H1 (cell line): ENCODE data around the gene SATB2. TPM values are rescaled to one million over a fixed set of nuclear protein-coding genes. Genes with fewer than 3 reads are reported as not detected.

Source experiments
- CTCF ChIA-PET: fragments of 300-600 bp; sonication (Branson Sonifier 250); formaldehyde crosslinking; loops from one replicate; lab custom pipeline; 2021; ENCODE audit not compliant: partially characterized antibody; lab: Charles Lee
- POLR2A ChIA-PET: fragments of 300-600 bp; sonication (Branson Sonifier 250); formaldehyde crosslinking; loops from one replicate; lab custom pipeline; 2021; ENCODE audit warnings: inconsistent platforms; ENCODE audit not compliant: partially characterized antibody; lab: Charles Lee
- DNase-seq, 2 experiments: peaks; one replicate each; pipeline versions ENCODE4 v3.0.0 to v3.0.0-alpha.2; 2010 to 2022; ENCODE audit warnings: low spot score in 2 of 2, low read depth in 1 of 2, mixed read lengths in 1 of 2
- FAIRE-seq: peaks from 2 replicates; lab custom pipeline; 2011; peaks lifted over from hg19 to GRCh38; lab: Jason Lieb, UNC
- H2AFZ ChIP-seq: 2 replicates; pipeline ENCODE4 v1.8.1; 2012; ENCODE audit warnings: low read length, inconsistent platforms
- H2AK5ac ChIP-seq: 2 replicates; pipeline ENCODE4 v1.6.1; 2013; ENCODE audit warnings: low read depth, low read length
- H2BK120ac ChIP-seq: replicated peaks from 2 replicates; pipeline ENCODE3; 2013; ENCODE audit warnings: low read depth, low read length, inconsistent platforms
- H2BK12ac ChIP-seq: 2 replicates; pipeline ENCODE4 v1.6.1; 2013; ENCODE audit warnings: low read depth, low read length
- H2BK15ac ChIP-seq: 2 replicates; pipeline ENCODE4 v1.6.1; 2013; ENCODE audit warnings: low read length
- H2BK20ac ChIP-seq: 2 replicates; pipeline ENCODE4 v1.6.1; 2013; ENCODE audit warnings: low read length
- H2BK5ac ChIP-seq: 2 replicates; pipeline ENCODE4 v1.6.1; 2013; ENCODE audit warnings: low read depth, low read length
- H3K14ac ChIP-seq: 2 replicates; pipeline ENCODE4 v1.6.1; 2013; ENCODE audit warnings: inconsistent platforms; ENCODE audit not compliant: insufficient read length
- H3K18ac ChIP-seq: 2 replicates; pipeline ENCODE4 v1.6.1; 2013; ENCODE audit warnings: low read length; ENCODE audit errors: extremely low read depth
- H3K23ac ChIP-seq: 2 replicates; pipeline ENCODE4 v1.6.1; 2013; ENCODE audit warnings: inconsistent platforms; ENCODE audit not compliant: insufficient read length
- H3K23me2 ChIP-seq: 2 replicates; pipeline ENCODE4 v1.6.1; 2013; ENCODE audit warnings: low read depth, low read length
- H3K27ac ChIP-seq: 2 replicates; pipeline ENCODE4 v1.6.1; 2011; ENCODE audit warnings: low read depth, low read length, inconsistent platforms
- H3K27me3 ChIP-seq, 4 experiments: replicated peaks in 1 of 4; 1 replicate in 1 of 4; 2 replicates in 3 of 4; pipeline versions ENCODE4 v1.6.1 to v1.8.1; 2011 to 2013; ENCODE audit warnings: low read length in 3 of 4, mild to moderate bottlenecking in 3 of 4, inconsistent platforms in 2 of 4, mixed read lengths in 2 of 4, moderate library complexity in 1 of 4; ENCODE audit not compliant: control insufficient read depth in 3 of 4, insufficient read depth in 3 of 4; ENCODE audit errors: extremely low read depth in 1 of 4
- H3K36me3 ChIP-seq, 4 experiments: 2 replicates each; pipeline versions ENCODE4 v1.6.1 to v1.8.1; 2011 to 2013; ENCODE audit warnings: mild to moderate bottlenecking in 4 of 4, low read length in 3 of 4, moderate library complexity in 2 of 4, control low read depth in 1 of 4, inconsistent platforms in 1 of 4; ENCODE audit not compliant: insufficient read depth in 4 of 4, control insufficient read depth in 2 of 4
- H3K4ac ChIP-seq: replicated peaks from 2 replicates; pipeline ENCODE3; 2013; ENCODE audit warnings: low read length, low read depth, mixed read lengths, inconsistent platforms; ENCODE audit not compliant: insufficient read length
- H3K4me1 ChIP-seq, 4 experiments: replicated peaks in 1 of 4; 1 replicate in 1 of 4; 2 replicates in 3 of 4; pipeline versions ENCODE4 v1.6.1 to v1.8.1; 2011 to 2013; ENCODE audit warnings: low read length in 3 of 4, inconsistent platforms in 2 of 4, mixed read lengths in 1 of 4; ENCODE audit not compliant: insufficient read depth in 4 of 4, control insufficient read depth in 3 of 4
- H3K4me2 ChIP-seq, 2 experiments: 2 replicates each; pipeline versions ENCODE4 v1.6.1 to v1.8.1; 2011 to 2013; ENCODE audit warnings: low read depth in 2 of 2, low read length in 2 of 2, control low read depth in 1 of 2, inconsistent platforms in 1 of 2, mild to moderate bottlenecking in 1 of 2; ENCODE audit not compliant: insufficient read depth in 1 of 2
- H3K4me3 ChIP-seq, 4 experiments: fragments of 200-600, 300-600 bp in 1 of 4; sonication (generic), shearing (Covaris generic), sonication (Bioruptor Twin) in 1 of 4; 2 replicates each; pipeline versions ENCODE4 v1.5.1 to v1.8.1; 2011 to 2016; ENCODE audit warnings: low read length in 4 of 4, low read depth in 3 of 4, control low read depth in 2 of 4, inconsistent platforms in 2 of 4, mild to moderate bottlenecking in 2 of 4, mixed read lengths in 1 of 4, moderate library complexity in 1 of 4; ENCODE audit not compliant: insufficient read depth in 2 of 4; ENCODE audit errors: extremely low read depth in 1 of 4
- H3K56ac ChIP-seq: replicated peaks from 2 replicates; pipeline ENCODE3; 2013; ENCODE audit warnings: low read depth, mild to moderate bottlenecking, mixed read lengths, low read length, inconsistent platforms; ENCODE audit not compliant: insufficient read length
- H3K79me1 ChIP-seq: 2 replicates; pipeline ENCODE4 v1.6.1; 2013; ENCODE audit warnings: low read depth, low read length, control low read depth
- H3K79me2 ChIP-seq, 2 experiments: 2 replicates each; pipeline versions ENCODE4 v1.6.1 to v1.8.1; 2012 to 2013; ENCODE audit warnings: low read length in 2 of 2, mild to moderate bottlenecking in 2 of 2, inconsistent platforms in 1 of 2; ENCODE audit not compliant: insufficient read depth in 2 of 2, control insufficient read depth in 1 of 2
- H3K9ac ChIP-seq, 4 experiments: replicated peaks in 1 of 4; 1 replicate in 1 of 4; 2 replicates in 3 of 4; pipeline versions ENCODE4 v1.6.1 to v1.8.1; 2011 to 2013; ENCODE audit warnings: low read depth in 3 of 4, low read length in 3 of 4, control low read depth in 2 of 4, mild to moderate bottlenecking in 2 of 4, moderate library complexity in 2 of 4, inconsistent platforms in 1 of 4; ENCODE audit errors: extremely low read depth in 1 of 4
- H3K9me3 ChIP-seq, 2 experiments: 2 replicates each; pipeline versions ENCODE4 v1.6.1 to v1.8.1; 2012 to 2013; ENCODE audit warnings: mild to moderate bottlenecking in 2 of 2, moderate library complexity in 2 of 2, control low read depth in 1 of 2, inconsistent platforms in 1 of 2, low read depth in 1 of 2, low read length in 1 of 2, mixed read lengths in 1 of 2; ENCODE audit not compliant: insufficient read depth in 2 of 2
- H4K20me1 ChIP-seq, 2 experiments: replicated peaks in 1 of 2; 2 replicates each; pipeline versions ENCODE3 to v1.8.1; 2011 to 2013; ENCODE audit warnings: inconsistent platforms in 2 of 2, low read length in 2 of 2, mild to moderate bottlenecking in 1 of 2; ENCODE audit not compliant: insufficient read depth in 2 of 2, control insufficient read depth in 1 of 2
- H4K5ac ChIP-seq: 2 replicates; pipeline ENCODE4 v1.6.1; 2013; ENCODE audit warnings: low read length, low read depth, mixed read lengths, inconsistent platforms; ENCODE audit not compliant: insufficient read length
- H4K8ac ChIP-seq: 2 replicates; pipeline ENCODE4 v1.8.0; 2013; ENCODE audit warnings: mild to moderate bottlenecking, moderate library complexity, low read length, inconsistent platforms; ENCODE audit not compliant: insufficient read depth; ENCODE audit errors: extremely low read depth
- H4K91ac ChIP-seq: replicated peaks from 2 replicates; pipeline ENCODE3; 2013; ENCODE audit warnings: low read length, mixed read lengths, inconsistent platforms; ENCODE audit not compliant: insufficient read length
- EGR1 ChIP-seq: IDR thresholded peaks from 2 replicates; pipeline ENCODE4 v1.6.1; 2011; ENCODE audit warnings: low read depth, low read length, borderline replicate concordance
- SRF ChIP-seq: IDR thresholded peaks from 2 replicates; pipeline ENCODE4 v1.6.1; 2011; ENCODE audit warnings: mild to moderate bottlenecking, low read depth, low read length, moderate library complexity
- WGBS, 2 experiments: shearing (Covaris generic) in 1 of 2; methylation state at CpG; one replicate each; pipeline versions ENCODE4 v1.1.6 to v1.1.7; 2013 to 2015; ENCODE audit warnings: low lambda C conversion rate in 2 of 2, mixed read lengths in 2 of 2, inconsistent platforms in 1 of 2, low coverage in 1 of 2, missing lambda C conversion rate in 1 of 2; ENCODE audit not compliant: insufficient replicate concordance in 2 of 2, insufficient coverage in 1 of 2, insufficient read length in 1 of 2; ENCODE audit errors: extremely low coverage in 1 of 2, missing lambda C conversion rate in 1 of 2; 5-methylcytosine and 5-hydroxymethylcytosine counted together
- polyA plus RNA-seq, 7 experiments: library from polyadenylated mRNA; depleted of rRNA in 3 of 7; stranded (reverse) in 5 of 7; unstranded in 2 of 7; fragments of >200 nt in 5 of 7; fragments of 200-250 nt in 2 of 7; gene quantifications; 1 replicate in 5 of 7; 2 replicates in 1 of 7; 4 replicates in 1 of 7; pipeline versions ENCODE4 v1.2.1 to v1.2.3, GENCODE V29; 2011 to 2013; ENCODE audit warnings: missing spikeins in 2 of 7, mixed read lengths in 2 of 7
- total RNA-seq: library from RNA; stranded (reverse); fragmentation: NEBNext Ultra II Directional; extraction: Animal tissue kit (Norgen Biotek cat#: 25700); gene quantifications from 2 replicates; pipeline ENCODE4 v1.2.1, GENCODE V29; 2021

SATB2 gene
- total and polyA plus RNA-seq, 2 of the 8 experiments (the other 6 are each of a cell fraction or from before 2014, with no cell fraction given): 1.3 to 5.7 TPM

DNA sequence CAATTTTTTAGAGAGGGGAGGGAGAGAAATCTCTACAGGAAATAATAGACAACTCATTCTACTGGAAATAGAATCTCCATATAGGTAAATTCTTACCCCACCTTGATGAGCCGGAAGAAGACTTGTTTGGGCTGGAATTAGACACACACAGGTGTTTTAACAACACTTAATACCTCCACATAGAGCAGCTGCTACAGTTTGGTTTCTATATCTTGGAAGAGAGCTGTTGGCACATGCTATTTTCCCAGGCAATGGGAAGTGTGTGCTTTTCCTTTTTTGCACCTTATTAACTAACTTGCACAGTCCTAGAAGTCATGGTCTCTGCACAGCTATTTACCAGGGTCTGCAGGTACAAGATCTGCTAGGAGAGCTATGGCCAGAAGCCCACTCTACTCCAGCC is 73.7 kb downstream of the SATB2 start:
- ChIA-PET POLR2A (no interaction called here), CTCF (no interaction called here)
- H3K18ac ChIP-seq: no peak overlapping the region
- FAIRE-seq (no peak), DNase-seq (no peak)
- TF ChIP-seq EGR1 (no peak), SRF (no peak)
- no peaks in the 10 kb centered on the region for H3K9me3 ChIP-seq
- no peak overlapping the region for H3K4me3 ChIP-seq
- no peak overlapping the region for H2AFZ ChIP-seq
- no peak overlapping the region for H4K91ac ChIP-seq
- no peak overlapping the region for H3K4ac ChIP-seq
- H2BK20ac ChIP-seq: no peak overlapping the region
- H3K27me3 ChIP-seq: no peaks in the 10 kb centered on the region
- H3K79me2 ChIP-seq: no peaks in the 10 kb centered on the region
- H4K20me1 ChIP-seq: no peaks in the 10 kb centered on the region
- H4K5ac ChIP-seq: no peak overlapping the region
- H3K36me3 ChIP-seq: no peaks in the 10 kb centered on the region
- H3K4me1 ChIP-seq: no peaks in the 10 kb centered on the region
- H3K9ac ChIP-seq: no peak overlapping the region
- no peaks in the 10 kb centered on the region for H3K79me1 ChIP-seq
- H4K8ac ChIP-seq: no peak overlapping the region
- H2BK15ac ChIP-seq: no peak overlapping the region
- no peak overlapping the region for H2BK12ac ChIP-seq
- H2BK5ac ChIP-seq: no peak overlapping the region
- 100% methylated on average over 1 of the region's 1 CpG; no CpG with 5 or more reads in 1 of the 2 experiments for WGBS, 2 experiments
- no peak overlapping the region for H3K14ac ChIP-seq
- H3K4me2 ChIP-seq: no peak overlapping the region
- H3K23ac ChIP-seq: no peak overlapping the region
- no peak overlapping the region for H3K27ac ChIP-seq
- no peaks in the 10 kb centered on the region for H3K23me2 ChIP-seq
- H3K56ac ChIP-seq: no peak overlapping the region
- no peak overlapping the region for H2AK5ac ChIP-seq
- H2BK120ac ChIP-seq: no peak overlapping the region
